Esophagus (tissue), 2 donors: ENCODE data around the gene TMA16. TPM values are rescaled to one million over a fixed set of nuclear protein-coding genes. Genes with fewer than 3 reads are reported as not detected.

Experiments used
- H3K27ac ChIP-seq, 2 donors: one replicate each; pipeline ENCODE4 v1.5.1; 2013; ENCODE audit warnings: low read depth in 2 of 2, mild to moderate bottlenecking in 2 of 2, inconsistent platforms in 1 of 2, low read length in 1 of 2, moderate library complexity in 1 of 2
- H3K27me3 ChIP-seq, 2 donors: one replicate each; pipeline ENCODE4 v1.6.1; 2013; ENCODE audit warnings: low read length in 2 of 2, control low read depth in 1 of 2, mild to moderate bottlenecking in 1 of 2; ENCODE audit not compliant: insufficient read depth in 2 of 2, control insufficient read depth in 1 of 2
- H3K36me3 ChIP-seq, 2 donors: one replicate each; pipeline ENCODE4 v1.6.1; 2013; ENCODE audit warnings: low read length in 1 of 2; ENCODE audit not compliant: control insufficient read depth in 2 of 2, insufficient read depth in 2 of 2
- H3K4me1 ChIP-seq, 2 donors: one replicate each; pipeline ENCODE4 v1.6.1; 2013; ENCODE audit warnings: low read length in 1 of 2; ENCODE audit not compliant: control insufficient read depth in 2 of 2, insufficient read depth in 2 of 2
- H3K4me3 ChIP-seq, 2 donors: one replicate each; pipeline ENCODE4 v1.5.1; 2013; ENCODE audit warnings: low read length in 2 of 2, mild to moderate bottlenecking in 2 of 2, low read depth in 1 of 2, moderate library complexity in 1 of 2
- H3K9me3 ChIP-seq, 2 donors: one replicate each; pipeline ENCODE4 v1.6.1; 2013; ENCODE audit warnings: mild to moderate bottlenecking in 2 of 2, low read depth in 1 of 2, low read length in 1 of 2, moderate library complexity in 1 of 2; ENCODE audit not compliant: control insufficient read depth in 2 of 2, insufficient read depth in 1 of 2
- WGBS, 2 donors: extraction: QIAGEN DNeasy Blood & Tissue Kit; methylation state at CpG; one replicate each; pipeline ENCODE4 v1.1.7; 2013; 5-methylcytosine and 5-hydroxymethylcytosine counted together
- polyA plus RNA-seq, 2 donors: library from polyadenylated mRNA; stranded (reverse); fragments of 200-250 nt; gene quantifications; one replicate each; pipeline ENCODE4 v1.2.3, GENCODE V29; 2013
- donor health status: healthy with polysubstance abuse.
- donor health status: Bipolar disorder and iron deficiency.

TMA16 gene
- polyA plus RNA-seq, 2 donors, result 7.4 to 12.6 TPM

DNA sequence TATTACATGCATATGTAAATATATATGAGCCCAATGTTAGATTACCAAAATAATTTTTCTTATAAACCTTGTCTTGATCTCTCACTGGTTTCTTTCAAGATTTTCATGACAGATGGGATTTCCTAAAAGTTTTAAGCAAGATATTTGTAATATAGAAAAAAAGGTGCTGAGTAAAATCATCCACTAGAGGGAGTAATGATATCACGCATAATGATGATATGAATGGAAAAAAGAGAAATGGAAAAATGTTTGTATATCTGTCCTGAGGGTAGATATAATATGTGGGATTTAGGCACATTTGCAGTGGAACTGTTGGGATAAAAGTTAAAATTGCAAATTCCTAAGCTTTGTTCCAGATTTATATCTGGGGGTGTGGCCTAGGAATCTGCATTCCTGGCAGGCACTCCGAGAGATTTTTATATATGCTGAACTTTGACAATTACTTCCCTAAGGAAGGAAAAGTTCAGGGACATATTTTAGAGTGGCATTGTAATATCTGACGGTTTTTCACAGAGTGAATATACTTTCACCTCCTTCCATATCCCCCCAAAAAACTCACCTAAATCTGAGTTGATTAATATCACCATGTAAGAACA is 60.5 kb downstream of the TMA16 start:
- Histone ChIP-seq H3K9me3 (no peaks in the 10 kb centered on the region), H3K36me3 (no peaks in the 10 kb centered on the region), H3K27me3 (no peaks in the 10 kb centered on the region), H3K4me3 (no peak overlapping the region), H3K4me1 (no peaks in the 10 kb centered on the region), H3K27ac (no peak overlapping the region)
- WGBS, 2 donors, result 25 to 34% methylated on average over 3 of the region's 3 CpGs

- no peaks in the 10 kb centered on the region for H3K9me3 ChIP-seq
- H3K4me1 ChIP-seq, result no peaks in the 10 kb centered on the region
- WGBS, 2 donors, result 41 to 43% methylated on average over 2 of the region's 2 CpGs
- no peaks in the 10 kb centered on the region for H3K27me3 ChIP-seq
- H3K36me3 ChIP-seq, result no peaks in the 10 kb centered on the region
- no peak overlapping the region for H3K4me3 ChIP-seq
- H3K27ac ChIP-seq, result no peak overlapping the region
These were observed 61.7 kb downstream of the TMA16 start for GRCh38 chr4:163556177-163556576.

GRCh38 chr4:163556650-163557391 is 62.3 kb downstream of the TMA16 start:
- Histone ChIP-seq H3K4me3 (no peak overlapping the region), H3K4me1 (no peaks in the 10 kb centered on the region), H3K27ac (no peak overlapping the region), H3K36me3 (no peaks in the 10 kb centered on the region), H3K9me3 (no peaks in the 10 kb centered on the region), H3K27me3 (no peaks in the 10 kb centered on the region)
- 63 to 68% methylated on average over 5 of the region's 5 CpGs for WGBS, 2 donors

DNA sequence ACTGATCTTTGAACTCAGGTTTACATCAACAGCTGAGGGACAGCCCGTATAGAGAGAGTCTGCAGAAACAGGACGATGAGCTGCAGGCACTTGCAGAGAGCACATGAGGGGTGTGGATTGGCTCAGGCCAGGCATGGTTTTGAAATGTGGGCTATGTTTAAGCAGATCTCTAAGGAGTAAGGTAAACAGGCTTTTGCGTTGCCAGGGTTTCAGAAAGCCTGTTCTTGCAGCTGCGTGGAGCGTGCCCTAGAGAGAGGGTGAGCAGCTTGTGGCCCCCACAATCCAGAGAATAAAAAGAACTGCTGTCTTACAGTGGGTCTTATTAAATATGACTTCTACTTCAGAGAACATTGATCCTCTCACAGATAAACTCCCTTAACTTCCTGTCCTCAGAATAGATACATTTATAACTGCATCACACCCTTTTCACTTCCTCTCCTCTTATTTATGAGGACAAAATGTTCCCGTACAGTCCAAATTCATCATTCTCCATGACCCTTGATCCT is 64.1 kb downstream of the TMA16 start:
- H3K4me1 ChIP-seq, result no peaks in the 10 kb centered on the region
- no peak overlapping the region for H3K27ac ChIP-seq
- 10 to 21% methylated on average over 6 of the region's 6 CpGs for WGBS, 2 donors
- H3K4me3 ChIP-seq, result no peak overlapping the region
- H3K36me3 ChIP-seq, result no peaks in the 10 kb centered on the region
- H3K27me3 ChIP-seq, result no peaks in the 10 kb centered on the region
- no peaks in the 10 kb centered on the region for H3K9me3 ChIP-seq

DNA sequence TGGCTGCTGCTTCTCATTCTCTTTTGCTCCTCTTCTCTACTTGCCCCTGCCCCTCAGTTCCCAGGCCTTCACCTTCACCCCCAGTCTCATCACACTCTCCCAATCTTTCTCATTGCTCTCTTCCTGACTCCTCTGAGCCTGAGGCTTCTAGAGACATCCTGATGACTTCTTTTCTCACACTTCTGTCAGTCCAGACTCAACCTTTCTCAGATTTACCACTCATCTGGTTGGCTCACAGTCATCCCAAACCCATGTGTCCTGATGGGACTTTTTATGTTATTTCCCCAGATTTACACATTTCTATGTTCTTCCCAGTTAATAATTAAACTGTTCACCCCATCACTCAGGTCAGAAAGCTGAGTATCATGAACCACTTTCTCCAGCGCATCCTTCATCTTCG is 68.0 kb downstream of the TMA16 start:
- Histone ChIP-seq H3K4me1 (no peaks in the 10 kb centered on the region), H3K9me3 (no peaks in the 10 kb centered on the region), H3K27me3 (no peaks in the 10 kb centered on the region), H3K36me3 (no peaks in the 10 kb centered on the region), H3K4me3 (no peak overlapping the region), H3K27ac (no peak overlapping the region)
- 91 to 94% methylated on average over 2 of the region's 2 CpGs for WGBS, 2 donors

DNA sequence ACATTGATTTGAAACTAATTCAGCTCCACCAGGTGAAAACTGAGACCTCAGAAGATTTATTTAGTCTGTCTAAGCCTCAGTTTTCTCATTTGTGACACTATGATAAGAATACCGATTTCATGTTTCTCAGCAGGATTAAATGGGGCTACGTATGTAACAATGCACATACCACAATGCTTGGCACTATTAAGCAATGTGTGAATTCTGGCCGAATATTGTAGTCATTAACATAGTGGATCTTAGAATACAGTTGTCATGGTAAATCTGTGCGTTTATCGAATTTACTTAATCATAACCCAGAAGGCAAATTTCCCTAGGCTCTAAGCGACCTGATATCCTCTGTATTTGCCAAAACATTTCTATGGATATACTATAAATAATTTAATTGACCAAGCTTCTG is 69.1 kb downstream of the TMA16 start:
- no peak overlapping the region for H3K27ac ChIP-seq
- H3K4me1 ChIP-seq, result no peaks in the 10 kb centered on the region
- H3K9me3 ChIP-seq, result no peaks in the 10 kb centered on the region
- WGBS, 2 donors, result 83% methylated on average over 6 of the region's 6 CpGs
- no peaks in the 10 kb centered on the region for H3K36me3 ChIP-seq
- no peak overlapping the region for H3K4me3 ChIP-seq
- no peaks in the 10 kb centered on the region for H3K27me3 ChIP-seq

DNA sequence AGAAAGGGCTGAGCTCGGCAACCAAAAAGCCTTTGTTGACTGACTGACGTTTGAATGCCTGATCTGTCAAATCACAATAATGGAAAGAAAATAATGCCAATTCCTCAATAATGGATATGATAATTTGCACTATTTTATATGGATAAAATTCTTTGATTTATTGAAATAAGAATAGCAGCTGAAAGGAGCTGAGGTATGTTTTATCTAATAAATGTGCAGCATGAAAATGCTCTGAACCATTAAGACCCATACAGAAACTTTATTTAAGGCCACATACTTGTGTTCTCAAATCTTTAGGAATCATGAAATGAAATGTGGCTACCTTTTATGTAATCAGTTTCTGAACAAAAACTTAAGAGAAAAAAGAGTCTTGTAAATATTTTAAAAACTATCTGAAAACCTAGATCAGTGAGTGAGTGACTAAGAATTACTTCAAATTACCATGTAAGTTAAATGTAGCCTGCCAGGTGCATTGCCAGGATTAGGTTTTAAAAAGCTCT is 69.8 kb downstream of the TMA16 start:
- no peaks in the 10 kb centered on the region for H3K27me3 ChIP-seq
- H3K36me3 ChIP-seq, result no peaks in the 10 kb centered on the region
- 80 to 92% methylated on average over 2 of the region's 2 CpGs for WGBS, 2 donors
- no peaks in the 10 kb centered on the region for H3K9me3 ChIP-seq
- H3K4me3 ChIP-seq, result no peak overlapping the region
- no peaks in the 10 kb centered on the region for H3K4me1 ChIP-seq
- H3K27ac ChIP-seq, result no peak overlapping the region

DNA sequence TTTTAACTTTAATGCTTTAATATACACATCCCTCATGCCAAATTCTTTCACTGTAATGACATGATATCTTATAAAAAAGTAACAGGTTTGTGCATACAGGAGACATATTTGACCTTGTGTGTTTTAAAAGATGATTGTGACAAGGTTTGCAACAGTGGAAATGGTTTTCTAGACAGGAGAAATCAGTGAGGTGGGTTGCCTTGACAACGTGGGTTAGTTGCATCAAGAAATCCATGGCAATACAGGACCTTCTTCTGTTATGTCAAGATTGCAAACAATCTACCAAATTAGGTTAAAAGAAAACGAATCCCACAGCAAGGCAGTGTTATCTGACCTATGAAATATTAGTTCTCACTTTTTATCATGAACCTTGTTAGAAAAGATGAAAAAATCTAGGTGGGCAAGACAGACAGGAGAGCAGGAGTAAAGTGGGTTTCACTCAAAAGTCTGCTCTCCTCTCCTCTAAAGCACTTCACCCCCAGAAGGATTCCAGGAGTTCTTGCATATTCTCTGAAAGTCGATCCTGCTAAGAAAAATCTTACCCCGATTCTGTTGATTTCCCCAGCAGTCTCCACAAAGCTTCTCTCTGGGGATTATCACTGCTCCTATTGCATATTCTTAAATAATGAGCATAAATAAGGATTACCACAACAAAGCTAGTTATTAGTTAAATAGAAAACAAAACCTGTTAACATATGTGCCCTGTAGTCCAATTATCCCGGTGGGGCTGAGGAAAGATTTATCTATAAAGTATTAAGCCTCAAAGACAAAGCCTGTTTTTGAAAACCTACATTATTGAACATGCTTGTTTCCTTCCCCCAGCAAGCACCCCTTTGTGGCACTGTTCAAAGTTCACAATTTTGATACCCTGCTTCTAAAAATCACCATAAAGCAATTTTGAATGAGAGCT is 71.0 kb downstream of the TMA16 start:
- no peak overlapping the region for H3K27ac ChIP-seq
- H3K4me1 ChIP-seq, result no peaks in the 10 kb centered on the region
- H3K4me3 ChIP-seq, result no peak overlapping the region
- no peaks in the 10 kb centered on the region for H3K9me3 ChIP-seq
- 38 to 44% methylated on average over 5 of the region's 5 CpGs for WGBS, 2 donors
- no peaks in the 10 kb centered on the region for H3K27me3 ChIP-seq
- no peaks in the 10 kb centered on the region for H3K36me3 ChIP-seq

DNA sequence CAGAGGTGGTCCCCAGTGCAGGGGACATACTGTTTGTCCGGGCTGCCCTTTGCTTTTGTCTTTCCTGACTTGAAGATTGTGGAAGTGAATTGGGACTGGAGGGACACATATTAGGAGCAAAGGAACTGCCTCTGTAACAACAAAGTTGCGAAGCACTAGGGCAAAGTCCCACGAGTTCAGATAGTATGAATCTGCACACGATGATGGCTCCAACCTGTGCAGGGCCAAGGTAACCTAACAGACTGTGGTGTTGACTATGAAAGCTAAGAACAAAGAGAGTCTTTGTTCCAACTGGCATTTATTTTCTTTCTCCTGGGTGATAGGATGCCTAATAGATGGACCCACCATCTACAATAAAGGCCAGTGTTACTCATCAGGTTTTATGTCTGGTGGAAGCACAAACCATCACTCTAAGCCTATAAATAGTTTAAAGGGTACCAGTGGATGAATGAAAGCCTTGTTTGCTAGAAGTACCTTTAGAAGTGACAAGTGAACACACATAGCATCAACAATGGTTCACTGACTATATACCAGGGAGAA is 71.8 kb downstream of the TMA16 start:
- H3K27ac ChIP-seq, result no peak overlapping the region
- H3K36me3 ChIP-seq, result no peaks in the 10 kb centered on the region
- H3K4me3 ChIP-seq, result no peak overlapping the region
- 67 to 68% methylated on average over 4 of the region's 4 CpGs for WGBS, 2 donors
- no peaks in the 10 kb centered on the region for H3K27me3 ChIP-seq
- H3K9me3 ChIP-seq, result no peaks in the 10 kb centered on the region
- no peaks in the 10 kb centered on the region for H3K4me1 ChIP-seq
